PC-9 (cell line): ENCODE measurements around the gene PRKCB. TPM values are rescaled to one million over a fixed set of nuclear protein-coding genes. Genes with fewer than 3 reads are reported as not detected.

Source experiments
- BruUV-seq: library from RNA; stranded (reverse); fragments of 400-500 nt; replicated peaks from 2 replicates; lab custom pipeline; 2021; lab: Mats Ljungman, UMichigan
- CTCF ChIA-PET: fragments of 300-600 bp; sonication (Branson Sonifier 250); formaldehyde crosslinking; loops from one replicate; lab custom pipeline; 2022; ENCODE audit warnings: antibody characterized with exemption; lab: Charles Lee
- POLR2A ChIA-PET: fragments of 300-600 bp; sonication (Branson Sonifier 250); formaldehyde crosslinking; loops from one replicate; lab custom pipeline; 2022; ENCODE audit warnings: antibody characterized with exemption; ENCODE audit not compliant: unreplicated experiment; lab: Charles Lee
- DNase-seq, 2 experiments: peaks; one replicate each; pipeline versions ENCODE4 v3.0.0 to v3.0.0-alpha.2; 2015 to 2022; ENCODE audit warnings: mixed read lengths in 1 of 2
- H2AFZ ChIP-seq: fragments of 200-600 bp; sonication (generic); 2 replicates; pipeline ENCODE4 v1.8.1; 2017; ENCODE audit warnings: antibody characterized with exemption
- H3F3A ChIP-seq: fragments of 200-600 bp; sonication (generic); 2 replicates; pipeline ENCODE4 v1.8.1; 2017; ENCODE audit warnings: antibody characterized with exemption, mild to moderate bottlenecking, low read depth; ENCODE audit not compliant: insufficient read depth
- H3K27ac ChIP-seq: fragments of 200-600 bp; sonication (generic); 2 replicates; pipeline ENCODE4 v1.6.1; 2016; ENCODE audit warnings: mixed run types
- H3K27me3 ChIP-seq: fragments of 200-600 bp; sonication (generic); 2 replicates; pipeline ENCODE4 v1.6.1; 2016; ENCODE audit warnings: low read depth, mixed run types; ENCODE audit not compliant: insufficient read depth
- H3K36me3 ChIP-seq: fragments of 200-600 bp; sonication (generic); 2 replicates; pipeline ENCODE4 v1.6.1; 2016; ENCODE audit warnings: low read depth, mixed run types
- H3K4me1 ChIP-seq: fragments of 200-600 bp; sonication (generic); replicated peaks from 2 replicates; pipeline ENCODE4 v1.6.1; 2016; ENCODE audit warnings: mixed run types; ENCODE audit not compliant: insufficient read depth
- H3K4me2 ChIP-seq: fragments of 200-600 bp; sonication (generic); 2 replicates; pipeline ENCODE4 v1.6.1; 2017; ENCODE audit warnings: mixed run types
- H3K4me3 ChIP-seq: fragments of 200-600 bp; sonication (generic); 2 replicates; pipeline ENCODE4 v1.6.1; 2016; ENCODE audit warnings: mixed run types
- H3K79me2 ChIP-seq: fragments of 200-600 bp; sonication (generic); 2 replicates; pipeline ENCODE4 v1.6.1; 2017; ENCODE audit warnings: low read depth, mixed run types
- H3K9me2 ChIP-seq: fragments of 200-600 bp; sonication (generic); 2 replicates; pipeline ENCODE4 v1.8.1; 2017; ENCODE audit warnings: mild to moderate bottlenecking; ENCODE audit not compliant: insufficient read depth
- H3K9me3 ChIP-seq: fragments of 200-600 bp; sonication (generic); 2 replicates; pipeline ENCODE4 v1.8.1; 2016; ENCODE audit warnings: low read depth; ENCODE audit not compliant: insufficient read depth
- H4K20me1 ChIP-seq: fragments of 200-600 bp; sonication (generic); 2 replicates; pipeline ENCODE4 v1.8.1; 2017; ENCODE audit not compliant: insufficient read depth
- CTCF ChIP-seq: fragments of 200-600 bp; sonication (generic); conservative IDR thresholded peaks from 2 replicates; pipeline ENCODE4 v1.6.1; 2017; ENCODE audit warnings: mixed run types, antibody characterized with exemption, mild to moderate bottlenecking, moderate library complexity
- EZH2 ChIP-seq: fragments of 200-600 bp; sonication (generic); IDR thresholded peaks from 2 replicates; pipeline ENCODE4 v1.8.0; 2017; ENCODE audit warnings: antibody characterized with exemption, low read depth
- intact Hi-C: fragments of 100-400 bp; cut with micrococcal nuclease; formaldehyde crosslinking; loops from one replicate; pipeline ENCODE4 v1.10.0; 2022; ENCODE audit not compliant: unreplicated experiment
- total RNA-seq: library from RNA; stranded (reverse); gene quantifications from 2 replicates; pipeline ENCODE4 v1.2.3, GENCODE V29; 2021

Gene PRKCB
- total RNA-seq, 1 experiment from 2014 or later, result not detected

GRCh38 chr16:24093049-24093448, 257.3 kb downstream of the PRKCB start:
- no peak overlapping the region for H3K4me3 ChIP-seq
- no peak overlapping the region for H3K27ac ChIP-seq
- no peaks in the 10 kb centered on the region for H3K9me3 ChIP-seq
- H2AFZ ChIP-seq, result no peak overlapping the region
- ChIA-PET POLR2A (no interaction called here), CTCF (no interaction called here)
- peaks cover 13% of the 10 kb centered on the region for H3K27me3 ChIP-seq
- no peak overlapping the region for H3K4me2 ChIP-seq
- H3K4me1 ChIP-seq, result no peaks in the 10 kb centered on the region
- H4K20me1 ChIP-seq, result no peaks in the 10 kb centered on the region
- H3K36me3 ChIP-seq, result no peaks in the 10 kb centered on the region
- H3F3A ChIP-seq, result no peaks in the 10 kb centered on the region
- no peaks in the 10 kb centered on the region for H3K79me2 ChIP-seq
- intact Hi-C loops, result no loop called here
- TF ChIP-seq EZH2, result no peak
- TF ChIP-seq CTCF, result no peak
- BruUV-seq, result no TSS peak
- no peak for DNase-seq
- H3K9me2 ChIP-seq, result no peaks in the 10 kb centered on the region

GRCh38 chr16:24094660-24095059, 258.9 kb downstream of the PRKCB start:
- no TSS peak for BruUV-seq
- Histone ChIP-seq H3K9me2 (no peaks in the 10 kb centered on the region), H3F3A (no peaks in the 10 kb centered on the region), H3K79me2 (no peaks in the 10 kb centered on the region), H3K4me2 (no peak overlapping the region), H3K27ac (no peak overlapping the region), H3K4me1 (no peaks in the 10 kb centered on the region), H3K27me3 (peaks cover 5% of the 10 kb centered on the region), H3K4me3 (no peak overlapping the region), H3K9me3 (no peaks in the 10 kb centered on the region), H3K36me3 (no peaks in the 10 kb centered on the region), H2AFZ (no peak overlapping the region), H4K20me1 (no peaks in the 10 kb centered on the region)
- TF ChIP-seq EZH2 (no peak), CTCF (no peak)
- ChIA-PET POLR2A (no interaction called here), CTCF (no interaction called here)
- DNase-seq, result no peak
- intact Hi-C loops, result no loop called here

- no peaks in the 10 kb centered on the region for H3K9me3 ChIP-seq
- no peak overlapping the region for H3K4me3 ChIP-seq
- no peaks in the 10 kb centered on the region for H4K20me1 ChIP-seq
- H3K27me3 ChIP-seq, result peaks cover 36% of the 10 kb centered on the region
- no peak overlapping the region for H3K27ac ChIP-seq
- BruUV-seq, result no TSS peak
- H3K4me1 ChIP-seq, result no peaks in the 10 kb centered on the region
- H3F3A ChIP-seq, result no peaks in the 10 kb centered on the region
- H3K9me2 ChIP-seq, result no peaks in the 10 kb centered on the region
- POLR2A ChIA-PET, result no interaction called here
- no peaks in the 10 kb centered on the region for H3K79me2 ChIP-seq
- no peaks in the 10 kb centered on the region for H3K36me3 ChIP-seq
- intact Hi-C loops, result no loop called here
- no peak for TF ChIP-seq EZH2
- no peak for TF ChIP-seq CTCF
- no peak overlapping the region for H2AFZ ChIP-seq
- CTCF ChIA-PET, result interaction anchor here (0.6 kb wide), 1 partner anchor 28 kb away, joined by 3 read pairs; no protein-coding TSS in a partner anchor
- H3K4me2 ChIP-seq, result no peak overlapping the region
- DNase-seq, result no peak
Measured at GRCh38 chr16:24098896-24099295, 263.1 kb downstream of the PRKCB start.
